DMS114 treated with DMSO at 0.1 percent for 48 hours (cell line): Measurements from ENCODE around the gene DLGAP3.

Source experiments
- DNase-seq: peaks from one replicate; lab custom pipeline; 2025; ENCODE audit not compliant: unreplicated experiment; lab: John Stamatoyannopoulos, UW

Gene DLGAP3

GRCh38 chr1:34906222-34906621 lies 23.2 kb downstream of the DLGAP3 start:
- no peak for DNase-seq

DNA sequence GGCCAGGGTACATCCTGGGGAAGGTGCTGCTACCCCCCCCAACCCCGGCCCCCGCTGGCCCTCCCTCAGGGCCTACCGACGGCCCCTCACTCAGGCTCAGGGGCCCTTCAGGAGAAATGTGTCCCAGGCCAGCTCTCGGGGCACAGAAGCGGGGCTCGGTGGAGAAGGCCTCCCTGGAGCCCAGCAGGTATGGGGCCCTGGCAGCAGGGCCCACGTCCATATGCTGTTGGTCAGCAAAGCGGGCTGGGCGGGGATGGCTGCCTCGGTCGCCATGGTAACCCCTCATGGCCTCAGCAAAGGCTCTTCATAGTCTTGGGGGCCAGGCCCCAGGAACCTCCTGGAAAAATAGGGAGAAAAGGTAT lies 24.4 kb downstream of the DLGAP3 start:
- DNase-seq = no peak

DNA sequence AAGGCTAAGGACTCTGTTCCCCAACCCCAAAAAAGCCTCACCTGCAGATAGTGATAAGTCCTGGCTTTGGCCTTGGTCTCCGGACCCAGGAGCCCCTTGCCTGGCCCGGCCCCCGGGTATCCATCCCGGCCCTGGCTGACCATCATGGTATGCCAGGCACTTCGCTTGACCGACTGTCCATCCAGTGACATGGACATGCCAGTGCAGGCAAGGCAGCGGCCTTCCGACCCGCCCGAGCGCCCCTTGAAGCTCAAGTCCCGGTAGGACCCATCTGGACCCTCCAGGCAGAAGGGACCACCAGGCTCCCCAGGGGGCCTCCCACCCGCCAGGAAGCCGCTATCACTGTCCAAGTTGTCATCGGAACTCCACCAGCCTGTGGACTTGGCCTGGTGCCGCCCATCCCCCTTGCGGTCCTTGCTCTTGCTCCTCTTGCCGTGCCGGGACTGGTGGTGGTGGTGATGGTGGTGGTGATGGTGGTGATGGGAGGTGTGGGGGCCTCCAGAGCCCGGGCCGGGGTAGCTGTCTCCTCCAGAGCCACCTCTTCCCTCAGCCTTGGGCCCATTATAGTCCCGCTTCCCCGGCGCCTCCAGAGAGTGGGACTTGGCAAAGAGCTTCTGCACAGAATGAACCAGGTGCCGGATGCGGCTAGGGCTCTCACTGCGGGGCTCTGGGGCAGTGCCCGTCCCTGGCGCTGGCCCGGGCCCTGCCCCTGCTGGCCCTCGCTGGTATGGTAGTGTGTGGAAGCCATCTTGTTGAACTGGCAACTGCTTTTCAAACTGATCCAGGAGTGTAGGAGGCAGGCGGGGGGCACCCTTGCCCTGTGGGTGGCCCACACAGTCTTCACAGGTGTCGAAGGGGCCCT lies 25.0 kb downstream of the DLGAP3 start:
- no peak for DNase-seq

- DNase-seq = no peak
Measured at GRCh38 chr1:34901919-34902318, 27.5 kb downstream of the DLGAP3 start.

GRCh38 chr1:34900775-34901502 lies 28.5 kb downstream of the DLGAP3 start:
- no peak for DNase-seq

- no peak for DNase-seq
Measured at GRCh38 chr1:34899906-34900305, 29.5 kb downstream of the DLGAP3 start.

DNA sequence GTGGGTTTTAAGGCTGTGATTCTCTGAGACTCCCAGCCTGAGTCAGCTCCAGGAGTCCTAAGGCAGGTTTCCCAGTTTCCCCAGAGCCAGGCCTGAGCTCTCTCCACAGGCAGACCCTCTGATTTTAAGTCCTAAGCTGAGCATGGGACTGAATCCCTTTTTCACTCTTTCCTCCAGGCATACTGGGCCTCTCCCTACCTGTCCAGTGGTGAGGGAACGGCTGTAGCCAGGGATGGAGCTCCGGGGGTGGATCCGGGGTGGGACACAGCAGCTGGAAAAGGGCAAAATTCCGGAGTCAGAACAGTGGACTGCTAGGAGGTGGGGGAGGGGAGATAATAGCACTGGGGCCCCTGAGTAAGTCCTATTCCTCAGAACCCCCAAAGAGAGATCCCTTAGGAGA lies 30.0 kb downstream of the DLGAP3 start:
- DNase-seq = no peak

GRCh38 chr1:34898330-34898761 lies 31.1 kb downstream of the DLGAP3 start:
- no peak for DNase-seq

DNA sequence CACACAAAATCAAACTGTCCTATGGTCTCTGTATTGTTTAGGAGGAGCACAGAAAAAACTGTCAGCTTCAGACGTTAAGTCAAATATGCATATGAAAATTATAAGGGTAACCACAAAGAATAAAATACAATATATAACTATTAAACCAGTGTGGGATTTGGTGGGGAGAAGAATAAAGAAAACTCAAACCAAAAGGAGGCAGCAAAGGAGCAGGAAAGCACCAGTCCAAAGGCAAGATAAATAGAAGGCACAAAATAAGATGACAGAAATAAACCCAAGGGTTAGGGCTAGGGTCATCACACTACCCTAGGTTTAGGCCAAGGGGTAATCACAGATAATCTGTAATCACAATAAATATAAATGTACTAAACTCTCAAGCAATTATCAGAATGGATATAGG lies 32.8 kb downstream of the DLGAP3 start:
- DNase-seq = no peak

GRCh38 chr1:34889705-34890104 lies 39.7 kb downstream of the DLGAP3 start:
- no peak for DNase-seq

DNA sequence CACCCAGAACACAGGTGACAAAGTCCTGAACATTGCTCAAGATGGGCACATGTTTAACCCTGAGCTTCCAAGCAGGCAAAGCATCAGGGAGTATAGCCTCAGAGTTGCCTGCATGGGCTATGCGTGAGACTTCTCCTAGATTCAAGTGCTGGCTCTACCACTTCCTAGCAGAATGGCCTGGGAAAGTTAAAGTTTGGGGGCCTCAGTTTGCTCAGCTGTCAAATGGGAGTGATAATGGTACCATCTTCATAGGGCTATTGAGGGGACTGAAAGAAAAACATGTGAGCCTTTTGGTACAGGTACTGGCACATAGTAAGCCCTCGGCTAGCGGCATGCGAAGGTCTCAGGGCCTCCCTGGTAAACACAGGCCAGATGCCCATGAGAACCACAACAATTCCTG lies 41.9 kb downstream of the DLGAP3 start:
- no peak for DNase-seq

DNA sequence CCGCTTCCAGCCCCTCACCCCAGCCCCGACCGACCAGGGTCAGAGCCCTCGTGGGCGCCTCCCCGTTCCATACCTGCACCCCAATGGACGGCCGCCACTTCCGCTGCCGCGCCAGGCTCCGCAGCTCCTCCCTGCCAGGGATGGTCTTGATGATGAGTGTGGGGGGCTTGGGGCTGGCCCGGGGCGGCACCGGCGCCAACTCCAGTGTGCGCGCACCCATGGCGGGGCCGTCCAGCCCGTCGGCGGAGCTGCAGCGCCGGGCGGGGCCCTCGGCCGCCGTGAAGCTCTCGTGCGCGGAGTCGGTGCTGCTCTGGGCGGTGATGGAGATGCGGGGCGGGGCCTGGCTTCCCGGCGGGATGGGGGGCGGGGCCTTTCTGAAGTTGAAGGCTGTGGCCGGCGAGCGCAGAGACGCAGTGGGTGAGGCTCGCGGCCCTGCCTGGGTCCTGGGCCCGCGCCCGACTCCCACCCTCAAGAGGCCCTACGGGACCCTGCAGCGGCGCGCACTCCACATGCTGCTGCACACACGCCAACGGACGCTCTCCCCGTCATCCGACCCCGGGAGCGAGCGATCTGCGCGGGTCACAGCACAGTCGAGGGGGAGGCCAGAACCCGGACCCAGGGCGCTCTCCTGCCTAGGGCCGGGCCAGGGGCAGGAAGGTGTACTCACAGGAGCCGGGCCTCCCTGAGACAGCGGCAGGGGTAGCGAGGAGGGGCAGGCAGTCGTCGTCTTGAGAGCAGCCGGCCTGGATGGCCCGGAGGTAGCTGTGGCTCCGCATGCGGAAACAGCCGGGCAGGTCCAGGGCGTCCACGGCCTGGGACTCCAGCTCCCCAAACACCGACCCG lies 43.8 kb downstream of the DLGAP3 start:
- no peak for DNase-seq

GRCh38 chr1:34884961-34885360 lies 44.5 kb downstream of the DLGAP3 start:
- no peak for DNase-seq

GRCh38 chr1:34884536-34884935 lies 44.9 kb downstream of the DLGAP3 start:
- no peak for DNase-seq

DNA sequence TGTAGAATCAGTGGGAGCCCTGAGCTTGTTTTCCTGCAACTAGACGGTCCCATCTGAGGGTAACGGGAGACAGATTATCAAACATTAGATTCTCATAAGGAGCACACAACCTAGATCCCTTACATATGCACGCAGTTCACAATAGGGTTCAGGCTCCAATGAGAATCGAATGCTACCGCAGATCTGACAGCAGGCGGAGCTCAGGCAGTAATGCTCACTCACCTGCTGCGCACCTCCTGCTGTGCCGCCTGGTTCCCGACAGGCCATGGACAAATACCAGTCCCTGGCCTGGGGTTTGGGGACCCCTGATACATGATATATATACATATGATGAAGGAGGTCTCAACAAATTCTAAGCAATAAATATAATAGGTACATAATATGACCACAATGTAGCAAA lies 50.2 kb downstream of the DLGAP3 start:
- no peak for DNase-seq

DNA sequence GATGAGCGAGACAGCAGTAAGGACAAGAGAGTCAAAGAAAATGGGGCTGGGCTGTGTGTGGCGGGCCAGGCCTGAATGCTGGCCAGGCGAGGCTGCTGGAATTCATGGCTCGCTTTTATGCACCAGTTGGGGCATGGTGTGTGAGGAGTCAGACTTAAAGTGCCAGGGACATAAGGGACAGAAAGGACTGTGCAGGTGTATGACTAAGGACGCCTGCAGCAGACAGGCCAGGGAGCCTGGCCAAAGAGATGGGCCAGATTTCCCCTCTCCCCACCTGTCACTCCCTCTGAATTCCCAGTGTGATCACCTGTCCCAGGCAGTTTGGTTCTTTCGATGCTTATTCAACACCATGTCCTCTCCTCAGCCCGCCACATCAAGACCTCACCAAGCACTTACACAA lies 53.0 kb downstream of the DLGAP3 start:
- no peak for DNase-seq

- no peak for DNase-seq
Measured at GRCh38 chr1:34874296-34874952, 55.0 kb downstream of the DLGAP3 start.

- no peak for DNase-seq
Measured at GRCh38 chr1:34872133-34872503, 57.3 kb downstream of the DLGAP3 start.

DNA sequence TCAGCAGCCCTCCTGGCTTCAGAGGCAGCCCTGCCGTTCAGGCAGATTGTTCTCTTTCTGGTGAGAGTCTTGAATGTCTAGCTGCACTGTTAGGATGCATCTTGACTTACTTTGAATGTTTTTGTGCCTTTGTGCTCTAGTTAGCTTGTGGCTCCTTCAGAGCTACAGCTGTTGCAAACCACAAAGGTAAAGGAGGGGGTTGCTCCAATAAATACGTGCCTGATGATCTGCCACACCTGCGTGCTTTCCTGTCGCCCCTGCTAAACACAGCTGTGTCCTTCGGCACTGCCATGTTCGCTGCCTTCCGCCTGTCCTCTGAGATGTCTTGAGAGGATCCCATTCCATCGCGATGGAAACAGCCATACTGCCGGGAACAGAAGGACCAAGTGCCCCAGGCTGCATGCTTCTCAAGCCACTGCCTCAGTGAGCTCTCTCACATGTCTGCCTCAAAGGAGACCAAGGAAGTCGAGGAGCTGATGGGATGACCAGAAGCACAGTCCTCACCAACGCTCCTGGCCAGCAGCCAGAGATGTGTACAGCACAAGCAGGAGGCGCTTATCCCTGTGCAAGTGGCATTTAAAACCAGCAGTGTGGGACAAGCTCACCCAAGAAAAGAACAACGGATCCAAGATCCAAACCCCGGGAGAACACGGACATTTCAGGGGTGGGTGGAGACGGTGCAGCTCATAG lies 57.9 kb downstream of the DLGAP3 start:
- DNase-seq = no peak

- DNase-seq = no peak
Measured at GRCh38 chr1:34870395-34870794, 59.1 kb downstream of the DLGAP3 start.

- no peak for DNase-seq
Measured at GRCh38 chr1:34869760-34870159, 59.7 kb downstream of the DLGAP3 start.
